HG03025 (cell line): ENCODE data around the gene CMIP.
A peak's percentile ranks its signal among the peaks of the same experiment; 100 is the strongest.

ENCODE experiments used
- ATAC-seq: cut with Tn5 transposase; IDR thresholded peaks from one replicate; pipeline ENCODE4 v1.9.1; 2021; ENCODE audit warnings: mild to moderate bottlenecking, moderate library complexity; ENCODE audit not compliant: unreplicated experiment, low FRiP score

CMIP gene

DNA sequence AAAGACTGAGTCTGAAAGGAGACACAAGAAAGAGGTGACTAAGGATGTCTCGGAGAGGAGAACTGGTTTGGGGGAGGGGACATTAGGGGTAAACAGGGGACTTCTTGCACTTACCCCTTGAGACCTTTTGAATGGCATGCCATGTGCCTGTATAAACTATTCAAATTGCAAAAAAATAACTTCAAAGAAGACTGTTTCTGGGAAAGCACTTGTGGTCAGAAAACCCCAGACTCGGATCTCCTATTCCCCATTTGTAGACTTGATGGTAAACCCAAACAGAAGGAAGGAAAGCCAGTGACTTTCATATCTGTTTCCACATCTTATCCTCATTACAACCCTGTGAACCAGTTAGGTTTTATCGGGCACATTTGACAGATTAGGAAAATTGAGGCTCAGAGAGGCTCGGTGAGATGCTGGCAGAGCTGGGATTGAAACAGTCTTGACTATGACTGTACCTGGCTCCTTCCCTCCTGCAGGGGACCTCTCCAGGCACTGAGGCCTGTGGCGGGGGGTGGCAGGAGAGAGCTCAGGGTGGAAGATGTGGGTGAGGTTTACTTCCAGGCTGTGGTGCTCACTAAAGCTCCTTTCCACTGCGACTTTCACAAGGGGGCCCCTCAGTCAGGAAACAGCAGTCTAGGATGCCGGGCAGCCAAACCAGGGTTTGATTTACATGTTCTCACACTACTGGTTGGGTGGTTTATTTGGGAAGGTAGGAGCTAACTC, 304.0 kb downstream of the CMIP start:
- ATAC-seq = no peak

DNA sequence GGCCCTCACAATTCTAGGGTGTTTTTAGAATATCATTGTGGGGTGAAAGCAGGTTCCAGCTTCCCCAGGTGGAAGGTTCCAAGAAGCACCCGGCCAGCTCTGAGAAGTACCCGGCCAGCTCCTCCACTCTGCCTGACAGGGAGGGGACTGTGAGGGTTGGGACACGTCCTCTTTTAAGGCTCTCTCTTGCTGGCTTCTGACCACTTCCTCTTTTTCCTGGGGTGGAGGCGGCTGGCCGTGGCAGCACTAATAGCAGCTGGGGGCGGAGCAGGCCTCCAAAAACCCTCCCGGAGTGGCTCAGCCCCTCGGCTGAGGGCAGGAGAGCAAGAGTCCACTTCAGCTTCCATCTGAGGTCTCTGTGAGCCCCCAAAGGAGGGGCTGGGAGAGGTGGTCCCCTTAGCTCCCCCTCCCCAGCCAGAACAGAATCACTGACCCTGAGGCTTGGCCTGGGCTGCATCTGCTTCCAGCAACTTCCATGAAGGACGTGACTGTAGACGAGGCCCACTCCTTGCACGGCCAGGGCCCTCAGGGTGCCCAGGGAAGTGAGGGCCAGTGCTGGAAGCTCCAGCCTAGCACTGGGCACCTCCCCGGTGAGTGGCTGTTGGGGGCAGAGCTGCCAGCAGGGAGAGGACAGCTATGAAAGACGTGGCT, 307.7 kb downstream of the CMIP start:
- ATAC-seq = peak; percentile 88

DNA sequence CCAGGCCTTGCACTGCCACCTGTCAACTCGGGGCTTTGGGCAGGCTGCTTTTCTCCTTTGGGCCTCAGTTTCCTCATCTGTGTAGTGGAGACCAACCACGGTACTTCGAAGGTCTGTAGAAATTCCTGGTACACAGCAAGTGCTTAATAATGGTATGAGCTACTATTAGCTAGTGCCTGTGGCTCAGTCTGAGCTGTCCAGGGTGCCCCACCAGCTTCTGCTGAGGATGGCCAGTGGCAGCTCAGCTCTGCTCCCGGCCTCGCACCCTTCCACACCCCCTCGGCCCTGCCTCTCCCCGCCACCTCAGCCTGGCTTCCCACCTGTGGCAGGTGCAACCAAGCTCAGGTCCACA, 308.2 kb downstream of the CMIP start:
- ATAC-seq = no peak

DNA sequence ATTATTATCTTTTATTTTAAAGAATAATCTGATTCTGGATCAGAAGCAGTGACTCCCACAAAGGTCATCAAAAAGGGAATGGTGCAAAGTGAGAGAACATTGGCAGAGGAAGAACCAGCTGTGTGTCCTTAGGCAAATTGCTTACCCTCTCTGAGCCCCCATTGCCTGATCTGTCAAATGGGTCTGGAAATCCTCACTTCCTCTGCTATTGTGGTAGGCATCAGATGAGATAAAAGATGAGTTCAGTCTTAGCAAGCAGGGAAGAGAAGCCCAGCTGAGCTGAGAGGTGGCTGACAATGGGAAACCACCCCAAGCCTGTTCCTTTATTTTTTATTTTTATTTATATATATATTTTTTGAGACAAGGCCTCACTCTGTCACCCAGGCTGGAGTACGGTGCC, 310.2 kb downstream of the CMIP start:
- no peak for ATAC-seq

DNA sequence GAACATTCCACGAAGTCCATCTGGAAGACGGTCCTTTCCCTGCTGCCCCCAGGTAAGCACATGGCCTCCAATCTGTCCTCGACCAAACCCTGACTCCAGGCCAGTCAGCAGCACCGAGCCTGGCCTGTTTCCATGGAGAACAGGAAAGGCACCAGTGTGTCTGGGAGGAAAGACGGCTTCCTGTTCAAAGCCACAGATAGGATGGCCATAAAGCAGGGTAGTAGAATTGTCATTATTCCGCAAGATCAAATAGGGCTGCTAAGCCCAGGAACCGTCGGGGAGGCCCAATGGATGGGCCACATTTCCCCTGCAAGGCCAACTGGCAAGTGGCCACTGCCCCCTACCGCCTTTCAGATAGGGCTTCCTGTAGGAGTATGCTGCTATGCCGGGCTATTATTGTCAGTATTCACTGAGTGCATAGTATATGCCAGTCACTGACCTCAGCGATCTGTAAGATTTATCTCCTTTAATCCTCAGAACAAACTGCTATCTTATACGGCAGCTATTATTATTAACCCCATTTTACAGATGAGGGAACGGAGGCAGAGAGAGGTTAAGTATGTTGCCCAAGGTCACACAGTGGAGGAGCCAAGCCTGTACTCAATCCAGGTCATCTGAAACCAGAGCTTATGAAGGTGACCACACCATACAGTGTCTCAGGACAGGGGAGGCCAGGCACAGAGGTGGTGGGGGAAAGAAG, 311.5 kb downstream of the CMIP start:
- ATAC-seq = no peak

DNA sequence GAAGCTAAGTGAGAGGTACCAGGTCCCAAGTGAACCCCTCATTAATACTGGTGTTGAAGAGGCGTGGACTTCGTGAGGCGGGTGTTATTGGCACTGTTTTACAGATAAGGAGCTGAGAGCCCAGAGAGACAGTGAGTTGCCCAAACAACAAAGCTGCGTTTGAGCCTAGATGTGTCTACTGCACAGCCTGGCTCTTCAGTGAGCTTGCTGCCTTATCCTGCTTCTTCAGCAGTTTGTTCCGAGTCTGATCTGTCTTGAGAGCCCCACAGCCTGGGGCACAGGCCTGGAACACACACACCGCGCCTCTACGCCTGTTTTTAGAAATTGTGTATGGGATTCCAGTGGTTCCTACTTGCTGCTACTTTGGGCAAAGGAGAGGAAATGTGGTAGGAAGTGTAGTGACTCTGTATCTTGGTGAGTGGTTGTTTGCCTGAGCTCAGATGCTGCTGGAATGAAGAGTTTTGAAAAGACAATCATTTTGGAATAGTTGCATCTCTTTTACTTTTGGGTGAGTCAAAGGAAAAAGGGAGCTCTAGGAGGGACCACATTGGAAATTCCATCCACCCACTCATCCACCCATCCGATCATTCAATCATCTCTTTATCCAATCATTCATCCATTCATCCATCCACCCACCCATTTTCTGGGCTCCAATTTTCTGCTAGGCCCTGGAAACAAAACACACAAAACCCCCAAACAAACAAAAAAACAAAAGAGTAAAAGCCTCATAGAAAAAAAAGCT, 312.2 kb downstream of the CMIP start:
- ATAC-seq = no peak

DNA sequence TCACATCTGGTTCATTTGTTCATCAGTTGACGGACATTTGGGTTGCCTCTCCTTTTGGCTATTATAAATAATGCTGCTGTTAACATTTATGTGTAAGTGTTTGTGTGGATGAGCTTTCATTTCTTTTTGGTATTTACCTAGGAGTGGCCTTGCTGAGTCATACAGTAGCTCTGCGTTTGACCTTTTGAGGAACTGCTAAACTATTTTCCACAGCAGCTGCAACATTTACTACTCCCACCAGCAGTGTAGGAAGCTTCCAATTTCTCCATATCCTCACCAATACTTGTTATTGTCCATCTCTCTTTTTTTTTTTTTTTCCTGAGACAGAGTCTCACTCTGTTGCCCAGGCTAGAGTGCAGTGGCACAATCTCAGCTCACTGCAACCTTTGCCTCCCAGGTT, 313.8 kb downstream of the CMIP start:
- ATAC-seq = no peak
